HG03066 (cell line): ENCODE measurements around the gene COL24A1.
"Not testable (repeated sequence)": the region's sequence is repeated elsewhere in the genome, so short reads cannot be mapped to it uniquely, and the experiment has no call there.

Experiments used
- ATAC-seq: cut with Tn5 transposase; IDR thresholded peaks from one replicate; pipeline ENCODE4 v1.9.1; 2021; ENCODE audit warnings: low read depth; ENCODE audit not compliant: unreplicated experiment

COL24A1 gene

GRCh38 chr1:85824066-85824840 is 332.3 kb downstream of the COL24A1 start:
- ATAC-seq, result no peak

- no peak for ATAC-seq
Measured at GRCh38 chr1:85822696-85823095, 333.9 kb downstream of the COL24A1 start.

GRCh38 chr1:85818371-85818770 is 338.2 kb downstream of the COL24A1 start:
- no peak for ATAC-seq

GRCh38 chr1:85816606-85817005 is 340.0 kb downstream of the COL24A1 start:
- no peak for ATAC-seq

GRCh38 chr1:85815906-85816305 is 340.7 kb downstream of the COL24A1 start:
- no peak for ATAC-seq

GRCh38 chr1:85806236-85806965 is 350.2 kb downstream of the COL24A1 start:
- no peak for ATAC-seq

GRCh38 chr1:85801520-85801919 is 355.1 kb downstream of the COL24A1 start:
- no peak for ATAC-seq

- no peak for ATAC-seq
Measured at GRCh38 chr1:85799737-85800136, 356.8 kb downstream of the COL24A1 start.

- ATAC-seq, result no peak
Measured at GRCh38 chr1:85798419-85798818, 358.2 kb downstream of the COL24A1 start.

- not testable (repeated sequence) for ATAC-seq
Measured at GRCh38 chr1:85777021-85777420, 379.6 kb downstream of the COL24A1 start.

- no peak for ATAC-seq
Measured at GRCh38 chr1:85762804-85763203, 393.8 kb downstream of the COL24A1 start.

- ATAC-seq, result no peak
Measured at GRCh38 chr1:85756864-85757263, 399.7 kb downstream of the COL24A1 start.

- no peak for ATAC-seq
Measured at GRCh38 chr1:85748120-85748519, 408.5 kb downstream of the COL24A1 start.

GRCh38 chr1:85746777-85747176 is 409.8 kb downstream of the COL24A1 start:
- ATAC-seq, result no peak

- no peak for ATAC-seq
Measured at GRCh38 chr1:85743814-85744213, 412.8 kb downstream of the COL24A1 start.

GRCh38 chr1:85734931-85735330 is 421.6 kb downstream of the COL24A1 start:
- no peak for ATAC-seq

- ATAC-seq, result no peak
Measured at GRCh38 chr1:85718678-85719340, 437.8 kb downstream of the COL24A1 start.

- ATAC-seq, result not testable (repeated sequence)
Measured at GRCh38 chr1:85714418-85715114, 442.0 kb downstream of the COL24A1 start.

GRCh38 chr1:85708829-85709227 is 447.7 kb downstream of the COL24A1 start:
- no peak for ATAC-seq

- peak; percentile 83 for ATAC-seq
Measured at GRCh38 chr1:85707990-85708828, 448.4 kb downstream of the COL24A1 start, which contains the start of gene ZNHIT6. ZNHIT6 (minus strand) TSS chr1:85708433; CDS start chr1:85708284, 149 bp downstream.
